CD14-positive monocyte (primary cell): ENCODE results near the gene PHC2. TPM values are rescaled to one million over a fixed set of nuclear protein-coding genes. Genes with fewer than 3 reads are reported as not detected.

Experiments
- DNase-seq, 3 donors: peaks; one replicate each; pipeline ENCODE4 v3.0.0-alpha.2; 2011 to 2022
- H2AFZ ChIP-seq: 2 replicates; pipeline ENCODE4 v1.6.0; 2012; ENCODE audit warnings: mild to moderate bottlenecking, low read depth, low read length, inconsistent platforms; ENCODE audit not compliant: insufficient read depth, poor library complexity, severe bottlenecking
- H3K27ac ChIP-seq, 2 donors: 1 replicate in 1 of 2; 2 replicates in 1 of 2; pipeline ENCODE4 v1.5.1; 2012 to 2013; ENCODE audit warnings: low read length in 2 of 2, control low read depth in 1 of 2, inconsistent platforms in 1 of 2, low read depth in 1 of 2, mild to moderate bottlenecking in 1 of 2
- H3K27me3 ChIP-seq, 2 donors: one replicate each; pipeline versions ENCODE4 v1.6.0 to v1.6.1; 2011 to 2013; ENCODE audit warnings: low read length in 2 of 2; ENCODE audit not compliant: control insufficient read depth in 2 of 2, insufficient read depth in 2 of 2
- H3K36me3 ChIP-seq, 2 donors: replicated peaks in 1 of 2; 1 replicate in 1 of 2; 2 replicates in 1 of 2; pipeline versions ENCODE4 v1.5.1 to v1.6.1; 2012 to 2013; ENCODE audit warnings: low read length in 2 of 2, control low read depth in 1 of 2, inconsistent platforms in 1 of 2, mild to moderate bottlenecking in 1 of 2; ENCODE audit not compliant: insufficient read depth in 2 of 2, control insufficient read depth in 1 of 2
- H3K4me1 ChIP-seq, 2 donors: 1 replicate in 1 of 2; 2 replicates in 1 of 2; pipeline versions ENCODE4 v1.5.1 to v1.6.1; 2012 to 2013; ENCODE audit warnings: low read length in 2 of 2, control low read depth in 1 of 2, inconsistent platforms in 1 of 2, mild to moderate bottlenecking in 1 of 2, moderate library complexity in 1 of 2; ENCODE audit not compliant: insufficient read depth in 2 of 2, control insufficient read depth in 1 of 2
- H3K4me2 ChIP-seq: replicated peaks from 2 replicates; pipeline ENCODE3; 2012; ENCODE audit warnings: low read length, moderate library complexity, mild to moderate bottlenecking; ENCODE audit not compliant: poor library complexity, severe bottlenecking; ENCODE audit errors: extremely low read depth
- H3K4me3 ChIP-seq, 3 experiments: fragments of 200-600 bp in 1 of 3; sonication (generic) in 1 of 3; replicated peaks in 1 of 3; 1 replicate in 2 of 3; 2 replicates in 1 of 3; pipeline ENCODE4 v1.5.1; 2011 to 2013; ENCODE audit warnings: low read length in 3 of 3, mild to moderate bottlenecking in 3 of 3, control low read depth in 2 of 3, low read depth in 2 of 3, inconsistent platforms in 1 of 3, moderate library complexity in 1 of 3
- H3K79me2 ChIP-seq: 2 replicates; pipeline ENCODE4 v1.6.0; 2012; ENCODE audit warnings: mild to moderate bottlenecking, control low read depth, inconsistent platforms, low read length, moderate library complexity; ENCODE audit not compliant: insufficient read depth
- H3K9ac ChIP-seq: 2 replicates; pipeline ENCODE4 v1.6.0; 2017; ENCODE audit warnings: low read length, mild to moderate bottlenecking; ENCODE audit not compliant: insufficient read depth, poor library complexity, severe bottlenecking
- H3K9me3 ChIP-seq, 2 donors: replicated peaks in 1 of 2; 1 replicate in 1 of 2; 2 replicates in 1 of 2; pipeline versions ENCODE4 v1.5.1 to v1.6.1; 2012 to 2013; ENCODE audit warnings: low read length in 2 of 2, control low read depth in 1 of 2; ENCODE audit not compliant: control insufficient read depth in 1 of 2, insufficient read depth in 1 of 2
- H4K20me1 ChIP-seq: 2 replicates; pipeline ENCODE4 v1.6.0; 2012; ENCODE audit warnings: mild to moderate bottlenecking, low read length, control low read depth, moderate library complexity; ENCODE audit not compliant: insufficient read depth
- H3K27ac Mint-ChIP-seq, 7 donors: one replicate each; pipeline ENCODE4 v1.8.0; 2020; ENCODE audit warnings: mild to moderate bottlenecking in 7 of 7, mixed read lengths in 7 of 7, moderate library complexity in 6 of 7, inconsistent platforms in 2 of 7
- H3K27me3 Mint-ChIP-seq, 3 donors: one replicate each; pipeline ENCODE4 v1.8.0; 2021 to 2022; ENCODE audit warnings: low read depth in 3 of 3, mild to moderate bottlenecking in 3 of 3, mixed read lengths in 3 of 3, moderate library complexity in 3 of 3, inconsistent platforms in 1 of 3
- H3K36me3 Mint-ChIP-seq, 2 donors: one replicate each; pipeline ENCODE4 v1.8.0; 2020; ENCODE audit warnings: mixed read lengths in 2 of 2, inconsistent platforms in 1 of 2, mild to moderate bottlenecking in 1 of 2
- H3K4me1 Mint-ChIP-seq: one replicate; pipeline ENCODE4 v1.8.0; 2020; ENCODE audit warnings: mild to moderate bottlenecking, mixed read lengths
- H3K4me3 Mint-ChIP-seq, 2 donors: one replicate each; pipeline ENCODE4 v1.8.0; 2020; ENCODE audit warnings: mild to moderate bottlenecking in 2 of 2, mixed read lengths in 2 of 2, moderate library complexity in 1 of 2
- H3K9me3 Mint-ChIP-seq, 7 donors: one replicate each; pipeline ENCODE4 v1.8.0; 2020 to 2022; ENCODE audit warnings: mixed read lengths in 7 of 7, mild to moderate bottlenecking in 6 of 7, moderate library complexity in 6 of 7, inconsistent platforms in 2 of 7
- CTCF ChIP-seq: fragments of 200-600 bp; IDR thresholded peaks from one replicate; pipeline ENCODE4 v1.8.0; 2022; ENCODE audit warnings: antibody characterized with exemption, mild to moderate bottlenecking
- WGBS: methylation state at CpG from one replicate; pipeline ENCODE4 v1.1.5; 2013; ENCODE audit warnings: missing lambda C conversion rate; ENCODE audit not compliant: insufficient coverage; 5-methylcytosine and 5-hydroxymethylcytosine counted together
- intact Hi-C, 2 donors: fragments of 100-400 bp; cut with micrococcal nuclease; formaldehyde crosslinking; loops; one replicate each; pipeline versions ENCODE4 v1.15.0 to v1.15.1; 2023
- polyA plus RNA-seq, 3 donors: library from polyadenylated mRNA; depleted of rRNA in 1 of 3; unstranded in 2 of 3; stranded (reverse) in 1 of 3; fragments of 300-500 nt in 2 of 3; fragments of >200 nt in 1 of 3; fragmentation: Illumina TruSeq in 2 of 3; gene quantifications; 1 replicate in 2 of 3; 2 replicates in 1 of 3; pipeline ENCODE4 v1.2.3, GENCODE V29; 2012 to 2021

Gene PHC2
- polyA plus RNA-seq, 3 donors, result 18.9 to 85.3 (median 53.1) TPM

GRCh38 chr1:33284049-33284448, 146.8 kb downstream of the PHC2 start:
- H4K20me1 ChIP-seq, result peaks cover 4% of the 10 kb centered on the region
- intact Hi-C loops, result no loop called here
- H3K9ac ChIP-seq, result no peak overlapping the region
- TF ChIP-seq CTCF, result no peak
- H3K36me3 ChIP-seq, result peaks cover 66 to 98% of the 10 kb centered on the region in 2 donors
- H3K4me3 Mint-ChIP-seq, result no peak overlapping the region
- H3K27ac ChIP-seq, result no peak overlapping the region
- H3K27me3 ChIP-seq, result no peaks in the 10 kb centered on the region
- no peak overlapping the region for H3K4me3 ChIP-seq
- no peak for DNase-seq
- peaks cover 0 to 2% (median 0%) of the 10 kb centered on the region in 7 donors for H3K9me3 Mint-ChIP-seq
- no peak overlapping the region for H3K27ac Mint-ChIP-seq
- no peaks in the 10 kb centered on the region for H3K4me1 Mint-ChIP-seq
- no peaks in the 10 kb centered on the region for H3K79me2 ChIP-seq
- H3K27me3 Mint-ChIP-seq, result peaks cover 0 to 2% (median 0%) of the 10 kb centered on the region in 3 donors
- no CpG with 5 or more reads among the region's 6 CpGs for WGBS
- H3K9me3 ChIP-seq, result no peaks in the 10 kb centered on the region
- peaks cover 75 to 94% of the 10 kb centered on the region in 2 donors for H3K36me3 Mint-ChIP-seq
- H3K4me2 ChIP-seq, result no peak overlapping the region
- H2AFZ ChIP-seq, result no peak overlapping the region
- no peaks in the 10 kb centered on the region for H3K4me1 ChIP-seq

- no peak overlapping the region for H3K4me3 ChIP-seq
- Mint-ChIP-seq H3K36me3 (peaks cover 76 to 92% of the 10 kb centered on the region in 2 donors), H3K27me3 (peaks cover 0 to 2% (median 0%) of the 10 kb centered on the region in 3 donors), H3K9me3 (no peaks in the 10 kb centered on the region), H3K4me3 (no peak overlapping the region), H3K27ac (no peak overlapping the region), H3K4me1 (no peaks in the 10 kb centered on the region)
- no peaks in the 10 kb centered on the region for H3K9me3 ChIP-seq
- no peaks in the 10 kb centered on the region for H3K79me2 ChIP-seq
- WGBS, result 82% methylated on average over 3 of the region's 3 CpGs
- no peak overlapping the region for H3K27ac ChIP-seq
- no peak overlapping the region for H2AFZ ChIP-seq
- H3K4me1 ChIP-seq, result no peaks in the 10 kb centered on the region
- peaks cover 66 to 95% of the 10 kb centered on the region in 2 donors for H3K36me3 ChIP-seq
- no peak overlapping the region for H3K4me2 ChIP-seq
- no peaks in the 10 kb centered on the region for H4K20me1 ChIP-seq
- H3K9ac ChIP-seq, result no peak overlapping the region
- DNase-seq, result no peak
- no peak for TF ChIP-seq CTCF
- intact Hi-C loops, result no loop called here
- no peaks in the 10 kb centered on the region for H3K27me3 ChIP-seq
Observed at GRCh38 chr1:33282791-33283190, 148.1 kb downstream of the PHC2 start.
